ENCODE results near the gene CHRNB2.

CHRNB2 gene

GRCh38 chr1:154611150-154611862 lies 43.7 kb downstream of the CHRNB2 start:
- DNase-seq (ENCODE audit: low read depth) = no peak

GRCh38 chr1:154614247-154614646 lies 46.7 kb downstream of the CHRNB2 start:
- DNase-seq (ENCODE audit: low read depth) = no peak

GRCh38 chr1:154614901-154615300 lies 47.3 kb downstream of the CHRNB2 start:
- no peak for DNase-seq (ENCODE audit: low read depth)

GRCh38 chr1:154615411-154615810 lies 47.8 kb downstream of the CHRNB2 start:
- no peak for DNase-seq (ENCODE audit: low read depth)

- no peak for DNase-seq (ENCODE audit: low read depth)
These were observed 49.2 kb downstream of the CHRNB2 start for GRCh38 chr1:154616659-154617345.

- no peak for DNase-seq (ENCODE audit: low read depth)
These were observed 51.8 kb downstream of the CHRNB2 start for GRCh38 chr1:154619181-154619948.

GRCh38 chr1:154620751-154621150 lies 53.2 kb downstream of the CHRNB2 start:
- no peak for DNase-seq (ENCODE audit: low read depth)

GRCh38 chr1:154621875-154622274 lies 54.3 kb downstream of the CHRNB2 start:
- DNase-seq (ENCODE audit: low read depth) = no peak

- no peak for DNase-seq (ENCODE audit: low read depth)
These were observed 55.0 kb downstream of the CHRNB2 start for GRCh38 chr1:154622503-154623039.

- DNase-seq (ENCODE audit: low read depth) = no peak
These were observed 55.8 kb downstream of the CHRNB2 start for GRCh38 chr1:154623358-154623757.

GRCh38 chr1:154624746-154625643 lies 57.4 kb downstream of the CHRNB2 start:
- no peak for DNase-seq (ENCODE audit: low read depth)

- DNase-seq (ENCODE audit: low read depth) = no peak
These were observed 59.1 kb downstream of the CHRNB2 start for GRCh38 chr1:154626456-154627256.

- peak; percentile 78 for DNase-seq (ENCODE audit: low read depth)
These were observed 59.9 kb downstream of the CHRNB2 start for GRCh38 chr1:154627257-154628120.

- DNase-seq (ENCODE audit: low read depth) = no peak
These were observed 60.5 kb downstream of the CHRNB2 start for GRCh38 chr1:154628121-154628405.

- no peak for DNase-seq (ENCODE audit: low read depth)
These were observed 61.6 kb downstream of the CHRNB2 start for GRCh38 chr1:154629061-154629674.

All from activated T-helper 1 cell treated with Interleukin-2 at 50 U/mL for 16 hours (primary cell).